ENCODE results near the gene ANP32E.

ANP32E gene

DNA sequence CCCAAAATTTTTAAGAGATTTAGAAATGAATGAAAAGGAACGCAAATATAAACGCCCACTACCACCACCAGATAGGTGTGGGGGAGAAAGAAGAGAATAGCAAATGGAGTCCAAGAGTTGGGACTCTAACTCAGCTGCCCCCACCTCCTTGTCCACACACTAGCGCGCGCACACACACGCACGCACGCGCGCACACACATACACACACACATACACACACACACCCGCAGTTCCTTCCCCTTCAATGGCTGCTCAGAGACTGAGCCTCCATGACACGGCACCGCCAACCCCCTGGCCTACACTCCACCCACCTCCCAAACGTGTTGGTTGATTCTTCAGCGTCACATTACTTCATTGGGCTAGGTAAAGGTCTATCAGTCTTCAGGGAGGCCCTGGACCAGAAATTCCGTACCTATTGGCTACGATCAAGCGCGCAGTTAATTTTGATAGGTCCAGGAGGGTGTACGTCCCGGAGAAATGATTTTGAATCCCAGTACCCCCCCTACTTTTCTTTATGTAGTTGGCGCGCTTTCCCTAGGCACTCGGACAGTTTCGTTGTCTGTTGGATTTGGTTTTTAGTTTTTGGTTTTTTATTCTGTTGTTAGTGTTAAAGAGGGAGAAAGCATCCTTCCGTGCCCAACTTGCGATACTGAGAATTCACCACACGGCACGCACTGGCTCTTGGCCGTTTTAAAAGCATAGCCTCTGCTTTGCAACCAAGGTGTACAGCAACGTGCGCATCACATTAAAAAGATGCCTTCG lies at the start of gene ANP32E:
ANP32E (minus strand) TSS at position 261 of the 762 bp plus-strand sequence. CDS start 326 bp downstream, outside the sequence.
- peak; percentile 79 to 92 (median 91) for DNase-seq (ENCODE audit: low read depth in 3 of 3)

- DNase-seq (ENCODE audit: low read depth in 3 of 3), result no peak
Observed at GRCh38 chr1:150283260-150283659, 47.3 kb upstream of the ANP32E start.

DNA sequence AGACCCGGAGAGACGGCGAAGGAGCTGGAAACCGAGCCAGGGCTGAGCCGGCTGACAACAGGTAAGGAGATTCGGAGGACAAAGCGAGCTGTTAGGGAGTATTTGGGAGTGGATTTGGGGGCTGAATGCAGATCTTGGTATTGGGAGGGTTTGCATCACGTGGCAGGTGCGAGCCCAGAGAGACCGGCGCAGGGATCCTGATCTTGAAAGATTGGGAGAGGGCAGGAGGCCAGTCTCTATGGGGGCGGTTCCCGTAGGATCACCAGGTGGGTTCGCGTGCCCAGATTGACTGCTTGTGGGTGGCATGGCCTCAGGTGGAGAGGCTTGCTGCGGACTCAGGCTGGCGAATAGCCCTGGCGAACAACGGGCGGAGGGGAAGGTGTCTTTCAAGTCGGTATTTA lies 46.6 kb upstream of the ANP32E start:
- no peak for DNase-seq (ENCODE audit: low read depth in 3 of 3)

DNA sequence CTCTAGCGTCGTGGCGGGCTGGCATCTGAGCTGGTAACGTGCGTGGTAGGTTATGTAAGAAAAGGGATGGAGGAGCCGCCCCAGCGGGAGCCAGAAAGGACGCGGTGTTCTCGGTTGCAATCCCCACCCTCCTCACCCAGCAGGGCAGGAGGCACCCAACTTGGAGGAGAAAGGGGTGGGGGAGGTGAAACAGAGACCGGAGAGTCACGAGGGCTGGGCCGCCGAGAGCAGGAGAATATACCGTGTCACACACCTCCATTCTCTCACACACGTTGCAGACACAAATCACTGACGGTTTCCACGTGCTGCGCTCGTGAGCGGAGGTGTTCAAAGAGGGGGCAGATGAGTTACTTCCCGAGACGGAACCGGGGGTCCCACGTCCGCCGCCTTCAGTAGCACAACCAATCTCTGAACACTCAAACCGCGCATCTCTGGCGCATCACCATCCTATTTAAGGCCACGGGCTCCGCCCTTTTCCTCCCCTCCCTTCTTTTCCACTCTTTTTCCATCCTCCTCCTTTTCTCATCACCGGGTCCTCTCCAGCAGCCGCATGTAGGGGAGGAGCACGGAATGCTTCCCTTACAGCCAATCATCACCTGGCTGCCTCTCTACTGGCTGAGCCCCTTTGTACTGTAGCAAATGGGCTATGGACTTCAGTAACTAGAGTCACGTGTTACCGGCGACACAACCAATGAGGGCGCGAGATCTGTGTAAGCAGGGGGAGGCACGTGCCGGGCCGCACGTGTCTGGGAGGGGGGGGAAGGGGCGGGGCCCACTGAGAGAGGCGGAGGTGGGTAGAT lies 46.0 kb upstream of the ANP32E start, which contains the start of gene CIART:
CIART (plus strand) TSS at position 797 of the 800 bp plus-strand sequence. CDS start 714 bp downstream, outside the sequence.
- peak; percentile 38 to 65 (median 54) for DNase-seq (ENCODE audit: low read depth in 3 of 3)

DNA sequence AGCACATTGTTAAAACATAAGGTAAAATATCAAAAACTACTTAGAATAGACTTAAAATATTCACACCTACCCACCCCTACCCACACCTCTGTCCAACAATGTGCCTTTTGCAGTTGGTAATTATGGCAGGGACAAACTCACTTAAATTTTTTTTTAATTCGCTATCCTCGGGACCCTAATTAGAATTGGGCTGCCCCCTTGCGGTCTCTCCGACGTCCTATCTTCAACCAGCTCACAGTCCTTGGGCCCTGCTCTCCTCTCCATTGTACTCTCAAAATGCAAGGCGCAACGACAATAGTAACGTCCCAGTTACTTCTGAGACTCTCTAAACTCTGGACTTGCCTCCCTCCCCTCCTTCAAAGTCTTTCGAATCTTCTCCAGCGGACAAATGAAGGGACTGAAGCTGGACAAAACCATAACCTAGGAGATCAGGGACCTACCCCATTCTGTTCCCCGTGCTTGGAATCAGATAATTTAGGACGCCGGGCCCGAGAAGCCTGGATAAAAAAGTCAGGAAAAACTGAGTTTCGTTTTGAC lies 45.4 kb upstream of the ANP32E start:
- peak in 1 of 3 experiments; percentile 49 for DNase-seq (ENCODE audit: low read depth in 3 of 3)

DNA sequence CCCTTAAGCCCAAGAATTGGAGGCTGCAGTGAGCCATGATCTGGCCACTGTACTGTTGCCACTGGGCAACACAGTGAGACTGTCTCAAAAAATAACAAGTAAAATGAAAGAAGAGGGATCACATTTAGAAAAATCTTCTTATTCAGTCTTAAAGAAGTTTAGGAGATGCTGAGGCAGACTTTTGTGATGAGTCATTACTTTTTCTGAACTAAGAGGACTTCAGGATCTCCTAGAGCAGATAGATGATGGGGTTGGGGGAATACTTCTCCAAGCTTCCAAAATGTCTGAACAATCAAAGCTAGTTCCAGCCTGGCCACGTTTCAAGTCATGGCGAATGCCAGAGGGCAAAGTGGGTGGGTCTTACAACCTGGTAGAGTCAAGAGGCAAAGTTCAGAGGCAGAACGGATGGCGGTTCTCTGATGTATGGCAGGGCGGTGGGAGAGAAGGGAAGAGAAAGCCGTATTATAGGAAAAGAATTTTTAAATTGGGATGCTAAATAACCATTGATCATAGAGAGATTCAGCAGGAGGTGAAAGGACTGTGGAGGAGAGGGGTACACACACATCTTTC lies 44.3 kb upstream of the ANP32E start:
- DNase-seq (ENCODE audit: low read depth in 3 of 3), result no peak

DNA sequence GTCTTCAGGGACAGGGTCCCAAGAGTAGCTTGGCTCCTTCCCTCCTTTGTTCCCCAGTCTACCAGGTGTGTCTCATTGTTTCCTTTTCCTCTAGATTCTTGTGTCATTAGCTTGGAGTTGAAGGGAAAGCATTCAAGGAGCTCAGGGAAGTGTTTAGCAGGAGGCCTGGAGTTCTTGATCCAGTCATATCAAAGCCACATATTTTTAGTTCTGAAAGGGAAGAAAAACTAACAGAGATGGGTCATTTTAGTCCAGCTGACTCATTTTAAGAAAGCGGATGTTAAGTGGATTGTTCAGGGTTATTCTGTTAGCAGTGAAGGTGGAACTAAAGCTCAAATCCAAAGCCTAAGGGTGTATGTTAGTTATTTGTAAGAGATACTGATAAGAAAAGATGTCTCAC lies 37.4 kb upstream of the ANP32E start:
- no peak for DNase-seq (ENCODE audit: low read depth in 3 of 3)

DNA sequence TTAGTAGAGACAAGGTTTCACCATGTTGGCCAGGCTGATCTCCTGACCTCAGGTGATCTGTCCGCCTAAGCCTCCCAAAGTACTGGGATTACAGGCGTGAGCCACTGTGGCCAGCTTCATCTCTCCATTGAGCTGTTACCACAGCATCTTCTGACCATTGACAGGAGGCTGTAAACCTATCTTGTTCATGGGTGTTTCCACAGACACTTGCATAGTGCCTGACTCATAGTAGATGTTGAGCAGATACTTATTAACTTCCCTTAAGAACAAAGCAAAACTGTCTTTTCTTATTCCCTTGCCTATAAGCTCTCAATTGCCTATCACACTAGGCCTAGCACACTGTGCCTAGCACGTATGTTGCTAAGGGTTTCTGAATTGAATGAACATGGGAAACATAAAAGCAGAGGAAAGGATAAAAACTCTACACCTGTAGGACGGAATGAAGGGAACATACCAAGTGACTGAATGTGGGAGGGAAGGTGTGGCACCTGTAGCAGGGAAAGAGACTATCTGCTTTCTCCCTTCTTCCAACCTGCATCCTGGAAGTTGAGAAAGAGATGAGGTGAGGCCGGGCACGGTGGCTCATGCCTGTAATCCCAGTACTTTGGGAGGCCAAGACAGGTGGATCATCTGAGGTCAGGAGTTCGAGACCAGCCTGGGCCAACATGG lies 35.5 kb upstream of the ANP32E start:
- DNase-seq (ENCODE audit: low read depth in 3 of 3), result no peak

GRCh38 chr1:150269451-150269850 lies 33.5 kb upstream of the ANP32E start:
- DNase-seq (ENCODE audit: low read depth in 3 of 3), result no peak

DNA sequence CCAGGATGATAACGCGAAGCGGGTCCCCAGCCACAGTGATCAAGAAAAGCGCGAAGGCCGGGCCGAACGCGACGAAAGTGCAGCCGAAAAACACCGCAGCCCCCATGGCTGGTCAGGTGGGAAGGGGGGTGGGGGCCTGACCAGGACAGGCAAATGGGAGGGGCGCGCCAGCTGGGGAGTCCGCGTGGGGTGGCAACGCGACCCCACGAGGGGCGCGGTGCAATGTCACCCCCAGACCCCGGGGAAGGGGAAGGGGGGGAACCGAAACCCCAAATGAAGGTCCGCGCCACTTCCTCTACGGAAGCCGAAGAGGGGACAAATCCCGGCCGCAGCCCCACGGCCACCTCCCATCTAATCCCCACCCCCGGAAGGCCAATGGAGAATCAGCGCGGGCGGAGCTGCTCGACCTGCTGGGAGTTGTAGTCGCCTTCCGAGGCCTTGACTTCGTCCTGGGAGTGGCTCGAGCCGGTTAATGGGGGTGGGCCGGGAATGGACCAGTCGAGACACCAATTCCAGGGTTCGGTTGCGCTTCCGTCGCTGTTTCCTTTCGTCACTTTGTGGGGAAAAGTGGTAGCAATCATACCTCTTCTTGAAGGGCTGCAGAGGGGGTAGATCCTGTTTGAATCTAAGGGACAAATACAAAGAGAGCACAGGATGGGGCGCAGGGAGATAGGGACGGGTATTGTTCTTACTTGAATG lies 32.9 kb upstream of the ANP32E start, which contains the start of gene APH1A:
APH1A (minus strand) TSS at position 312 of the 699 bp plus-strand sequence; CDS start at position 106, 206 bp downstream.
- DNase-seq (ENCODE audit: low read depth in 3 of 3), result peak; percentile 89 to 95 (median 93)

GRCh38 chr1:150268340-150268704 lies 32.4 kb upstream of the ANP32E start:
- DNase-seq (ENCODE audit: low read depth in 3 of 3), result no peak

DNA sequence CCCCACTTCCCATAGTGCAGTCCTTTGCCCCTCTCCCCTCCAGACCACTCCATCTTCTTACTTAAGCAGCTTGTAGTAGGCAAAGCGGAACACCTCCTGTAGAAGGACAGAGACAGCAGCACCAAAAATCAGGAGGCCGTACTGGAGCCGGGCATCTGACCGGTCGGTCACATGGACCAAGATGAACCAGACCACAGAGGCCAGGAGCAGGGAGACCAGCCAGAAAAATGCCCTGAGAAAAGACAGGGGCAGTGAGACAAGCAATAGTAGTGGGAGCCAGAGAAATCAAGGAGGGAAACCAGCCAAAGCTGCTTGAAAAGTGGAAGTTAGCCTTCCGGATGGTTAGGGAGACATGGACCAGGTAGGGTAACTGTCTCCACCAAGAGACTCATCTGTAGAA lies 32.0 kb upstream of the ANP32E start:
- DNase-seq (ENCODE audit: low read depth in 3 of 3), result no peak

- no peak for DNase-seq (ENCODE audit: low read depth in 3 of 3)
Observed at GRCh38 chr1:150263549-150263948, 27.6 kb upstream of the ANP32E start.

DNA sequence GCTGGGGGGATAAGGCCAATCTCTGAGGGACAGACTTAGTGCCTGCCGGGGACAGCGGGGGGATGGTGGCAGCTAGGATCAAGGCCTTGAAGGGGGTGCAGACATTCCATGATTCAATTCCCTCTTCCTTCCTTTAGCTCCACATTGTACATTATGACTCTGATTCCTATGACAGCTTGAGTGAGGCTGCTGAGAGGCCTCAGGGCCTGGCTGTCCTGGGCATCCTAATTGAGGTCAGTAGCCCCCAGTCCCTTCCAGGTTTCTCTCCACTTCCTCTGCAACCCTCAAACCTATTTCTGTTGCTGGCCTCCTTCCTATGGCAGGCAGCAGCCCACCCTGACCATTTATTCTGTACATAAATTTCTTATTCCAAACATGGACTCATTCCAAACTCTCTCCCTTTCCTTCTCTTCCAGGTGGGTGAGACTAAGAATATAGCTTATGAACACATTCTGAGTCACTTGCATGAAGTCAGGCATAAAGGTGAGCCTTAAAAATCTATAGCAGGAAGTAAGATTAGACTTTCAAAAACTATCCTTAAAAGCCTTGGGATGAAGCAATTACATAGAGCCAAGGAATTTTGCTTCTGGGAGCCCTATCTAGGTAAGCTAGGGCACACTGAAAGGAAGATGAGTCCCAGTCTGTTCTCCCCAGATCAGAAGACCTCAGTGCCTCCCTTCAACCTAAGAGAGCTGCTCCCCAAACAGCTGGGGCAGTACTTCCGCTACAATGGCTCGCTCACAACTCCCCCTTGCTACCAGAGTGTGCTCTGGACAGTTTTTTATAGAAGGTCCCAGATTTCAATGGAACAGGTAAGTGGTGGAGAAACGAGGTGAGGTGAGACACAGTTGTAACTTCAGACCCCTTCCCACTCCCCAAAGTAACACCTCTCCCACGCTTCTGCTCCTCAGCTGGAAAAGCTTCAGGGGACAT lies 26.7 kb upstream of the ANP32E start:
- DNase-seq (ENCODE audit: low read depth in 3 of 3), result no peak

DNA sequence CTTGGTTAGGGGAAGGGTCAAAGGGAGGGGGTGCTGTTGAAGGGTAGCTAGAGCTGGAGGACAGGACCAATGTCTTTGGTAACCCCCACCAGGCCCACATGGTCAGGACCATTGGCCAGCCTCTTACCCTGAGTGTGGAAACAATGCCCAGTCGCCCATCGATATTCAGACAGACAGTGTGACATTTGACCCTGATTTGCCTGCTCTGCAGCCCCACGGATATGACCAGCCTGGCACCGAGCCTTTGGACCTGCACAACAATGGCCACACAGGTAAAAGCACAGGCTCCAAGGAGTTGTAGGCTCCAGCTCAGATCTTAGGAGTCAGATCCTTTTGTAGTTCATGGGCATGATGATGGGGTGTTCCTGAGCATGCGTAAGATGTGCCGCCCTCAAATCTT lies 25.5 kb upstream of the ANP32E start:
- DNase-seq (ENCODE audit: low read depth in 3 of 3), result no peak

DNA sequence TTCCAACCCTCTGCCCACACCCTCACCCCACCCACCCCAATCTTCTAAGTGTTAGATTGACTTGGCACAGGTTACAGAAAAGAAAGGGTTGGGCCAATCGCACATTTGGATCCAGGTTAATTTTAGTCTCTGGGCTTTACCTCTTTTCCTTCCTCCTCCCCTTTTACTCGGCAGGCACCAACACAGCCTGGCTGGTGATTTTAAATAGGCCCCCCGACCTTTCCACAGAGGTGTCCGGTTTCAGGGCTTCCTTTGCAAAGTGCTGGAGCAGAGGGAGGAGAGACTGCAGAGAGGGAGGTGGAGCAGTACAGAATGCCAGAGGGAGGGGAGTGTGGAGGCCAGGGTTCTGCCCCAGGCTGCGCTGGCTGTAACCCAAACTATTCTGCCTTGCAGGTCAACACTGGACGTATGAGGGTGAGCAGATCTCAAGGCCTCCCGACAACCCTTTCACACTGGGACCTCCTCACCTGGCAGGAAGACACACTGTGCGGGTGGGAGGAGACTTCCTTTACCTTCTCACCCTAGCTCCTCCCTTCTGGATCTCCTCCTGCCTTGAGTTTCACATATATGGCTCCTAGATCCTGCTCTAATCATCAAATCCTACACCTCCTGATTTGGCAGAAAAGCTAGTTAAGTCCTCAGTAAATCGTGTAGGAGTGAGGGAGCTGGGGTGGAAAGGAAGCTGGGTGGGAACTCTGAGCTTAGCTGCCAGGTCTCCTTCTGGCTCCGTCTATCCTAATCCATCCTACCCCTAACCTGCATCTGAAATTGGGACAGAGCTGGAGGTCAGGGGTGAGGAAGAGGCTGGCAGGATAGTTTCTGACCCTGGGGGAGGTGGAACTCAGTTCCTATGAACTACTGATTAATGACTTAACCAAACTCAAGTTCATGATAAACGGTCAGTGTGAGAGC lies 24.1 kb upstream of the ANP32E start:
- DNase-seq (ENCODE audit: low read depth in 3 of 3), result no peak

DNA sequence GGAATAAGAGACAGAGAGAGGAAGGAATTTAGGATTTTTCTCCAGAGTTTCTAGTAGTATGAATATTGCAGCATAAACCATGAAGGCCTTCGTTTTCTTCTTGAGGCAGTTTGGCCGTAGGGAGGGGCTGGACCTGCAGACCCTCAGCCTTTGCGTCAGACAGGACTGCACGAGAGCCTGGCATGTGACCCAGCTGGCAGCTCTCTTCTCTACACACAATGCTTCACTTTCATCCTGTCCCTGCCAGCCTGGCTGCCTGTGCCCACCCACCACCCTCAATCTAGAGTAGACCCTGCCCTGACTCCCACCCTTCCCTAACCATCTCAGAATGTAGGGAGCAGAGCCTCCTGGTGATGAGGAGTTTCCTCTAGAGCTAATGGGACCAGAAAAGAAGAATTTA lies 23.3 kb upstream of the ANP32E start:
- no peak for DNase-seq (ENCODE audit: low read depth in 3 of 3)

DNA sequence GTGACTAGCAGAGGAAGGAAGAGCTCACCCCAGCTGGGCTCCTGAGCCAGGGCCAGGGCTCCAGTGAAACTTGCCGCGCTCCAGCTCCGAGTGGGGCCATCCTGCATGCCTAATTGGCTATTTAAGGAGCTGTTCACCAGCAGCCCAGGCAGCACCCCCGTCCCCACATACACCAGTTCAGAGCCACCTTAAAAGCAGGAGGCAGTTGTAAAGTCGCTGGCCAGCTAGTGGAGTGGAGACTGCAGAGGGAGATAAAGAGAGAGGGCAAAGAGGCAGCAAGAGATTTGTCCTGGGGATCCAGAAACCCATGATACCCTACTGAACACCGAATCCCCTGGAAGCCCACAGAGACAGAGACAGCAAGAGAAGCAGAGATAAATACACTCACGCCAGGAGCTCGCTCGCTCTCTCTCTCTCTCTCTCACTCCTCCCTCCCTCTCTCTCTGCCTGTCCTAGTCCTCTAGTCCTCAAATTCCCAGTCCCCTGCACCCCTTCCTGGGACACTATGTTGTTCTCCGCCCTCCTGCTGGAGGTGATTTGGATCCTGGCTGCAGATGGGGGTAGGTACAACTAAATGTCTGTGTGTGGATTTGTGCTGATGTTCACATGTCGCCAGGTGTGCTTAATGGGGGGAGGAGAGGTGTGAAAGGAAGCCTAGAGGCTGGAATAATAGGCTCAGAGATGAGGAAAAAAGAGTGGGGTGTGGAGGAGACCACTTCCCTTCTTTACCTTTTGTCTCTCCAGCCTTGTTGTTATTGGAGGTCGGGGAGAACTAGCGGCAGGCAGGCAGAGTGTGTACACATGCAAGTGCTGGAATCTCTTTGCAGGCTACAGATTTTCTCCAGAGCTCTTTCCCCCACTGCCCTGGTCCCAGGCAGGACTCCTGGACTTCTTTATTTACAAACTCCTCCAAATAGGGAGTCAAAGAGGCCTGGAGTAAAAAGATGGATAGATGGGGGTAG lies 22.0 kb upstream of the ANP32E start, which contains the start of gene CA14:
CA14 (plus strand) TSS at position 151 of the 962 bp plus-strand sequence; CDS start at position 506, 355 bp downstream.
- no peak for DNase-seq (ENCODE audit: low read depth in 3 of 3)
